A673 (cell line): Measurements from ENCODE around the gene SLC12A3. TPM values are rescaled to one million over a fixed set of nuclear protein-coding genes. Genes with fewer than 3 reads are reported as not detected.
"Not testable (repeated sequence)": the region's sequence is repeated elsewhere in the genome, so short reads cannot be mapped to it uniquely, and the experiment has no call there.

Experiments
- BruUV-seq: library from RNA; stranded (reverse); fragments of 400-500 nt; replicated peaks from 2 replicates; lab custom pipeline; 2021; lab: Mats Ljungman, UMichigan
- CTCF ChIA-PET: fragments of 300-600 bp; sonication (Branson Sonifier 250); formaldehyde crosslinking; loops from one replicate; lab custom pipeline; 2022; ENCODE audit warnings: antibody characterized with exemption; lab: Charles Lee
- POLR2A ChIA-PET: fragments of 300-600 bp; sonication (Branson Sonifier 250); formaldehyde crosslinking; loops from one replicate; lab custom pipeline; 2022; ENCODE audit warnings: antibody characterized with exemption; ENCODE audit not compliant: low non-redundant PET; lab: Charles Lee
- DNase-seq: peaks from one replicate; pipeline ENCODE4 v3.0.0-alpha.2; 2015; ENCODE audit warnings: low spot score
- H3K27ac ChIP-seq: fragments of 200-600 bp; sonication (generic); 2 replicates; pipeline ENCODE4 v1.5.1; 2016; ENCODE audit warnings: mixed run types, low read depth, mild to moderate bottlenecking, mixed read lengths, antibody characterized with exemption, low read length; ENCODE audit not compliant: poor library complexity, severe bottlenecking
- H3K27me3 ChIP-seq: fragments of 200-600 bp; sonication (generic); replicated peaks from 2 replicates; pipeline ENCODE4 v1.6.1; 2017; ENCODE audit warnings: mixed run types, low read depth, mild to moderate bottlenecking, mixed read lengths, antibody characterized with exemption, low read length; ENCODE audit not compliant: insufficient read depth, poor library complexity
- H3K36me3 ChIP-seq: fragments of 200-600 bp; sonication (generic); 2 replicates; pipeline ENCODE4 v1.6.1; 2016; ENCODE audit warnings: mixed run types, mild to moderate bottlenecking, mixed read lengths, antibody characterized with exemption, low read length; ENCODE audit not compliant: insufficient read depth, poor library complexity, severe bottlenecking
- H3K4me1 ChIP-seq: fragments of 200-600 bp; sonication (generic); 2 replicates; pipeline ENCODE4 v1.6.1; 2017; ENCODE audit warnings: mixed run types, mild to moderate bottlenecking, mixed read lengths, antibody characterized with exemption, low read length; ENCODE audit not compliant: insufficient read depth, poor library complexity, severe bottlenecking
- H3K4me3 ChIP-seq: fragments of 200-600 bp; sonication (generic); 2 replicates; pipeline ENCODE4 v1.5.1; 2016; ENCODE audit warnings: low read depth, mixed run types, mild to moderate bottlenecking, mixed read lengths, low read length; ENCODE audit not compliant: poor library complexity, severe bottlenecking
- H3K9me3 ChIP-seq: fragments of 200-600 bp; sonication (generic); 2 replicates; pipeline ENCODE4 v1.6.1; 2016; ENCODE audit warnings: mixed run types, low read depth, mild to moderate bottlenecking, mixed read lengths, antibody characterized with exemption, low read length; ENCODE audit not compliant: poor library complexity, severe bottlenecking
- CTCF ChIP-seq: fragments of 300-800, 200-600 bp; sonication (generic); conservative IDR thresholded peaks from 2 replicates; pipeline ENCODE4 v1.5.1; 2017; ENCODE audit warnings: low read depth, mild to moderate bottlenecking, antibody characterized with exemption, low read length, moderate library complexity, mixed read lengths
- EZH2 ChIP-seq: fragments of 200-600 bp; sonication (generic); IDR thresholded peaks from 2 replicates; pipeline ENCODE4 v1.6.1; 2017; ENCODE audit warnings: borderline replicate concordance, low read depth, mild to moderate bottlenecking, mixed read lengths, antibody characterized with exemption, low read length; ENCODE audit not compliant: poor library complexity, severe bottlenecking
- intact Hi-C: fragments of 100-400 bp; cut with micrococcal nuclease; formaldehyde crosslinking; loops from one replicate; pipeline ENCODE4 v1.10.0; 2022; ENCODE audit not compliant: unreplicated experiment
- total RNA-seq: library from RNA; stranded (reverse); gene quantifications from 2 replicates; pipeline ENCODE4 v1.2.3, GENCODE V29; 2021

Gene SLC12A3
- total RNA-seq, 1 experiment from 2014 or later, result not detected

GRCh38 chr16:56882077-56882800 lies 17.2 kb downstream of the SLC12A3 start:
- intact Hi-C loops, result no loop called here
- CTCF ChIA-PET, result no interaction called here
- BruUV-seq, result no TSS peak

GRCh38 chr16:56883586-56883985 lies 18.6 kb downstream of the SLC12A3 start:
- no TSS peak for BruUV-seq
- POLR2A ChIA-PET, result no interaction called here
- Histone ChIP-seq H3K27ac (no peak overlapping the region), H3K27me3 (no peaks in the 10 kb centered on the region), H3K36me3 (no peaks in the 10 kb centered on the region), H3K4me3 (no peak overlapping the region), H3K9me3 (no peaks in the 10 kb centered on the region), H3K4me1 (no peaks in the 10 kb centered on the region)
- intact Hi-C loops, result no loop called here
- no peak for DNase-seq
- TF ChIP-seq EZH2 (no peak), CTCF (no peak)
- CTCF ChIA-PET, result no interaction called here

More at GRCh38 chr16:56882077-56882800, 17.2 kb downstream of the SLC12A3 start:
- DNase-seq, result no peak
- Histone ChIP-seq H3K4me1 (no peaks in the 10 kb centered on the region), H3K9me3 (no peaks in the 10 kb centered on the region), H3K27me3 (no peaks in the 10 kb centered on the region), H3K36me3 (no peaks in the 10 kb centered on the region), H3K4me3 (no peak overlapping the region), H3K27ac (no peak overlapping the region)
- POLR2A ChIA-PET, result no interaction called here
- TF ChIP-seq EZH2, result no peak
- TF ChIP-seq CTCF, result no peak

- TF ChIP-seq CTCF (no peak), EZH2 (no peak)
- Histone ChIP-seq H3K27me3 (no peaks in the 10 kb centered on the region), H3K4me1 (no peaks in the 10 kb centered on the region), H3K9me3 (no peaks in the 10 kb centered on the region), H3K27ac (no peak overlapping the region), H3K4me3 (no peak overlapping the region), H3K36me3 (no peaks in the 10 kb centered on the region)
- ChIA-PET POLR2A (no interaction called here), CTCF (no interaction called here)
- no TSS peak for BruUV-seq
- no peak for DNase-seq
- intact Hi-C loops, result no loop called here
Measured at GRCh38 chr16:56884026-56884582, 19.1 kb downstream of the SLC12A3 start.

GRCh38 chr16:56884929-56885328 lies 19.9 kb downstream of the SLC12A3 start:
- POLR2A ChIA-PET, intact Hi-C loops, BruUV-seq, H3K36me3 ChIP-seq, CTCF ChIA-PET, H3K27ac ChIP-seq, DNase-seq, H3K4me3 ChIP-seq, H3K27me3 ChIP-seq, H3K9me3 ChIP-seq, H3K4me1 ChIP-seq: not testable (repeated sequence)
